Measurements from ENCODE around the gene CIB4. TPM values are rescaled to one million over a fixed set of nuclear protein-coding genes. Genes with fewer than 3 reads are reported as not detected.

The CIB4 gene
- total RNA-seq, 1 donor from 2014 or later, result not detected

GRCh38 chr2:26555246-26556133 lies 85.7 kb downstream of the CIB4 start:
- DNase-seq (ENCODE audit: low read depth, low spot score), result no peak

DNA sequence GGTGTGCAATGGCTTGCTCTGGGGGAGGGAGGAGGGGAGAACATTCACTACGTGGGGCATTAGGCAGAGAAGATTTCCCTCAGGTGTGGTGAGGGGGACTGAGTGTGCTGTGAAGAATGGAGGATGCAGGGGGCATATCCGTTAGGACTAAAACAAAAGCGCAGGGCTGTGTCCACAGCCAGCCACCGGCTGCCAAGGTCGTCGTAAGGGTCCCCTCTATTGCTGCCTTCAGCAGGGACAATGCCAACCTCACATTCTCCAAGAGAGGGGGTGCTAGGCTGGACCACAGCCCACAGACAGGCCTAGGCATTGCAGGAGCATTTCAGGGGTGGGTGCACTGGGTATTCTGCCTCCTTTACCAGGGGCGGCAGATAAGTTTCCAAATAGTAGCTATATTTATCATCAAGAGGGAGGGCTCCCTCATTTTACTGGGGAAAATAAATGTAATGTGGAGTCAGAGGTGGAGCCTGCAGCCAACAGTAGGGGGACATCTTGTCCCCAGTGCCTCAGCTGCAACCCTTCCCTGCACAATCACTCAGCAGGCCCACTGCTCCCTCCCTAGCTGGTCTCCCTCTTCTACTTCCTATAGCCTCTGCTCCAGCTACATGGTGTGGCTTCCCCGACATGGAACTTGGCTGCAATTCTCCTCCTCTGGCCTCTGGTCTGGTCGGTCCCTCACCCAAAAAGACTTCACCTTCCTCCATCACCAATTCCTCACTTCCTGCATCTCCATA lies 88.4 kb downstream of the CIB4 start:
- no peak for DNase-seq (ENCODE audit: low read depth, low spot score)

DNA sequence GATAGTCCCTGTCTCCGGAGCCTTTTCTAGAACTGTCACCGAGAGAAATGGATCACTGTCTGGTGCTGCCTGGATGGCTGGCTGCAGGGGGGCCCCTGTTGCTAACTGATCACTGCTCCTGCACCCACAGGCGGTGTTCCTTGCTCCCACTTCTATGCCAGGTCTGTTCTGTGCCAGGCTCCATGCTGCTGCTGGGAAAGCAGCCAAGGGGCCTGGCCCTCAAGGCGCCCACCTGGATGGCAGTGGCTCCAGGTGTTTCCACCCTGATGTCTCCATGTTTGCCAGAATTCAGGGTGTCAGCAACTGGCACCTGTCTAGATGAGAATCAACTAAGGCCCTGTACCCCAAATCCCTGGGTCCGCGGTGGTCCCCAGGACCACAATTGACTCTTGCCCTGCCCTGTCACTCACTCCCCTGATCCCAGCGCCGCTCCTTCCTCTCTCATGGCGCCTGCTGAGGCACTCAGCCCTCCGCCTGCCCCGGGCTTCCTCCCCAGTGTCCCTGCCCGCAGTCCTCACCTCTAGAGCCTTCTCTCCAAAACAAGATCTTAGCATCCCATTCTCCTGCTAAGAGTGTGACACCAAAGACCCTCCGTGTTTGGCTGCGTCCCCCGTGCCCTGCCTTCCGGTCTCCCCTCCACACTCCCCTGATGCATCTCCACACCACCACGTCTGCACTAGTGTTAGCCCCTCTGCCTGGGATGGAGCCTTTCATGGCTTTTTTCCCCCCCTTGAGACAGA lies 90.7 kb downstream of the CIB4 start:
- DNase-seq (ENCODE audit: low read depth, low spot score), result no peak

GRCh38 chr2:26542676-26543505 lies 98.3 kb downstream of the CIB4 start:
- DNase-seq (ENCODE audit: low read depth, low spot score), result no peak

GRCh38 chr2:26542194-26542455 lies 99.0 kb downstream of the CIB4 start:
- DNase-seq (ENCODE audit: low read depth, low spot score), result no peak

DNA sequence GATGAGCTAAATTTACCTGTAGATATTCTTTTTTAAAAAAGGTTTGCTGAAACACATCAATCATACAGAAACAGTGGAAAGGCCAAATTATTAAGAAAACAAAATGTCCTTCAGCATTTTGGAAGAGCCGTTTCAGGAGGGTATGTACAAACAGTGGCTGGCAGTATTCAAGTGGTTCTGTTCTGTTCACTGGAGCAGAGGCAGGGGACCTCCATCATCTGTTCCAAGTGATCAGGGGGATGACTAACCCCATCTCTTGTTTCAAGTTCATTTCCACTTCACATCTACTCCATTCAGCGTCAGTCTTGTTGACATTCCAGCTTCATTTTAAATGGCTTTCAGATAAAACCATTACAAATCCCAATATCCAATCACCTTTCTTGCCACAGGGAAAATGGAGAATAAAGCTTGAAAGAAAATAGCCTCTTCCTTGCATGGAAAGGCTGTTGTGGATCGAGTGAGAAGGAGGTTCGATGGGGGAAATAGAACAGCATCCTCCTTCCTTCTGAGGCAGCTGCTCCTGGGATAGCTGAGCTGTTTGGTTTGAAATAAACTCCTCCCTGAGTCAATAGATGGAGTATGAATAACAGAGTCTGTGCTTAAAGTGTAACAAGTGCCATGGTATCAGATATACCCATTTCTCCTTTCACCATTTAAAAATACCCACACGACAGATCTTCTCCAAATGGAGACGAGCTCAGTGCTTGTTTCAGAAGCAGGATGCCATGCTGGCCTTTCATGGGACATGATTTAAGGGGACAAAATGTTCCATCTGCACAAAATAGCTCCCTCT lies 99.6 kb downstream of the CIB4 start:
- DNase-seq (ENCODE audit: low read depth, low spot score), result no peak

GRCh38 chr2:26540961-26541360 lies 100.2 kb downstream of the CIB4 start:
- DNase-seq (ENCODE audit: low read depth, low spot score), result no peak

- DNase-seq (ENCODE audit: low read depth, low spot score), result no peak
These were observed 100.9 kb downstream of the CIB4 start for GRCh38 chr2:26540306-26540705.

- no peak for DNase-seq (ENCODE audit: low read depth, low spot score)
These were observed 103.2 kb downstream of the CIB4 start for GRCh38 chr2:26537826-26538475.

DNA sequence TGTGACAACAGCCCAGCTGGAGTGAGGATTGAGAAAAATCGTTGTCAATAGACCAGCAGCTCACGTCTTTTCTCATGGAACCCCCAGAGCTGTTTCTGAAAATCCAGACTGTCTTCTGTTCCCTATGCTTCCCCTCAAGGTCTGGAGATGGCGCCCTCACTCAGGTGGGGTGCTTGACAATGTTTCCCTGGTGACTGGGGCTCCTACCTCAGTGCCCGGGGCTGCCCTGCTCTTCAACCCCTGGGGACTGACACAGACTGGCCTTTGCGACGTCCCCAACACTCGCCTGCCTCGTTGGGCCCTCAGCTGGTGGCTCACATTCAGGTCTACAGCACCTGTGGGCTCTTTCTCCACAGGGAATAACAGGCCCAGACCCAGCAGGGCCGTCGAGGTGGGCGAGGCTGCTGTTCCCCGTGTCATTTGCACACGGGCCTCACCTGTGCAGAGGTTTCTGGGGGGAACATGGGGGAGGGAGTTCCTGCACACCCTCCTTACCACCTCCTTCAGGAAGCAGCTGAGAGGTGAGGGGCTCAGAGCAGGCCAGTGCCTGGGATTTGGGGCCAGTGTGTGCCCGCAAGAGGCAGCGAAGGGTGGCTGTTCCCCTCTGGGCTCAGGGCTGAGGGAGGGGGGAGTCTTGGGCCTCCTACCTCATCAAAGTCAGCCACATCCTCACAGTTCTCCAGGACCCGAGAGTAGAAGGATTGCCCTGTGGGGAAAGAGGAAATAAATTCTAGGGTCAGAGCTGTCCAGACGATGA lies 103.9 kb downstream of the CIB4 start:
- DNase-seq (ENCODE audit: low read depth, low spot score), result no peak

GRCh38 chr2:26536371-26537068 lies 104.6 kb downstream of the CIB4 start:
- DNase-seq (ENCODE audit: low read depth, low spot score), result no peak

DNA sequence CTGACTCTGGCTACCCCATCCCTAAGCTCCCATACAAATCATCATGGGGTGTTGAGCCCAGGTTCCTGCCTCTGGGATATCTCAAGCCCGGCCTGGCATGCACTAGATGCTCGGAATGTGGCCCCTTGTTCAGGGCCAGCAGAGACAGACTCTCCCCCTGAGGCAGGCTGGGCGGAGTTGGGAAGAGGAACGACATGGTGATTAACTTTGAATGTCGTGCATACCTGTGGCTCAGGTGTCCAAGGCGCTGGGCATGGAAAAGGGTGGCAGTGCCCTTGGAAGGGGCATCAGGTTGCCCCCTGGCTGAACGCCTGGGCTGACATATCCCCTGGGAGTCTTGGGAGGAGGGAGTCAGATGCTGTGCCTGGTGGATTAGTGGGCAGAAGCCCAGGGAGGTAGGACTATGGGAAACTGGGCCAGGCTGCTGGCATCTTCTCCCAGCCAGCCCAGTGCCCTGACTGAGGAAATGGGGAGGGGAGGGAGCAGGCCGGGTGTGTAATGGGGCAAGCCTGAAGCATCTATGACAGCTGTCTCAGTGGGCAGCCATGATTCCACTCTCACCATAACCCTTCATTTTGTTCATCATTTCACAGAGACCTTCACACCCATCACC lies 105.4 kb downstream of the CIB4 start:
- DNase-seq (ENCODE audit: low read depth, low spot score), result no peak

GRCh38 chr2:26534865-26535662 lies 106.1 kb downstream of the CIB4 start:
- DNase-seq (ENCODE audit: low read depth, low spot score), result no peak

DNA sequence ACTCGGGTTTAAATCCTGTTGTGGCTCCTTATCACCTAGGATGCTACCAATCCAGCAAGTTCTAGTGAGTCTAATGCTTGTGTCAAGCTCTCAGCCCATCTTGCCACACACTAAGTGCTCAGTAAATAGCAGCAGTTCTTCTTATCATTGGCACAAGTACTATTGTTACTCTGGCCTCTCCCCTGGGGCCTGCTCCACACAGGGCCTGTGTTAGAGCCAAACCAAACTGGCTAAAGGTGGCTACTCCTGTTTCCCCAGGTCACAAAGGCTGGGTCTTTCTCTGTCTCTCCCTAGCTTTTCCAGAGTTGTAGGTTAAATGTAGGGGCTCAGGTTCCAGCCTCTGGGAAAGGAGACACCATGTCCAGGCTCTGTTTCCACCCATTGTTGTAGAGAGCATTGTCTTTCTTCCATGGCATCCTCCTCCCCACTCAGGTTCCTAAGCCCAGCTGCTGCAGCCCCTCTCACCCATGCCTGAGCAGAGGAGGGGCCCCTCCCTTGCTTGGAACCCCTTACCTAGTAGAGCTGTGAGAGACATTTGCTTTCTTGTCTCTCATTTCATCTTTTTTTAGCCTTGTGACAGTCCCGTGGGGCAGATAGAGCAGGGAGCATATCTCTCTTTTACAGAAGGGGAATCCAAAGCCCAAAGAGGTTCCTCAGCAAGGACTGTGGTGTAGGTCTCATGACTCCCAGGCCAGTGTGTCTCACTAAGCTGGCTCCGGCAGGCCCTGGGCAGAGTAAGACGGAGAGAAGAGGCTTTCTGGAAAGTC lies 106.9 kb downstream of the CIB4 start:
- no peak for DNase-seq (ENCODE audit: low read depth, low spot score)

DNA sequence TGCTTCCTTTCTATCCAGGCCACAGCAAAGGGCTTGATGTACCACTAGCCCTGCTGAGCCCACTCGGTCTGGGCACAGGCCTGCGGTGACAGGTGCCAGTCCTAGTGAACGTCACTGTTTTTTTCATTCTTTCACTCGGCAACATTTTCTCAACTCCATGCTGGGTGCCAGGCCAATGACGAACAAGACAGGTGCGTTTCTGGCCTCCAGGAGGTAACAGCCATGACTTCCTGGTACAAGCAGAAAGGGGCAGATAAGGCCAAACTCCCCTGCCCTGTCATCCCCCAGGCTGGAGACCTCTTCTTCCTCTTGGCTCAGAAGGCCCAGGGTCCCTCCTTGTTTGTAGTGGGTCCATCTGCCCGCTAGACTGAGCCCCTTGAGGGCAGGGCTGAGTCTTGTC lies 107.5 kb downstream of the CIB4 start:
- DNase-seq (ENCODE audit: low read depth, low spot score), result no peak

Measured in pulmonary artery endothelial cell (primary cell).